A673 (cell line): ENCODE results near the gene ISCU. TPM values are rescaled to one million over a fixed set of nuclear protein-coding genes. Genes with fewer than 3 reads are reported as not detected.

ENCODE experiments used
- BruUV-seq: library from RNA; stranded (reverse); fragments of 400-500 nt; replicated peaks from 2 replicates; lab custom pipeline; 2021; lab: Mats Ljungman, UMichigan
- CTCF ChIA-PET: fragments of 300-600 bp; sonication (Branson Sonifier 250); formaldehyde crosslinking; loops from one replicate; lab custom pipeline; 2022; ENCODE audit warnings: antibody characterized with exemption; lab: Charles Lee
- POLR2A ChIA-PET: fragments of 300-600 bp; sonication (Branson Sonifier 250); formaldehyde crosslinking; loops from one replicate; lab custom pipeline; 2022; ENCODE audit warnings: antibody characterized with exemption; ENCODE audit not compliant: low non-redundant PET; lab: Charles Lee
- DNase-seq: peaks from one replicate; pipeline ENCODE4 v3.0.0-alpha.2; 2015; ENCODE audit warnings: low spot score
- H3K27ac ChIP-seq: fragments of 200-600 bp; sonication (generic); 2 replicates; pipeline ENCODE4 v1.5.1; 2016; ENCODE audit warnings: mixed run types, low read depth, mild to moderate bottlenecking, mixed read lengths, antibody characterized with exemption, low read length; ENCODE audit not compliant: poor library complexity, severe bottlenecking
- H3K27me3 ChIP-seq: fragments of 200-600 bp; sonication (generic); replicated peaks from 2 replicates; pipeline ENCODE4 v1.6.1; 2017; ENCODE audit warnings: mixed run types, low read depth, mild to moderate bottlenecking, mixed read lengths, antibody characterized with exemption, low read length; ENCODE audit not compliant: insufficient read depth, poor library complexity
- H3K36me3 ChIP-seq: fragments of 200-600 bp; sonication (generic); 2 replicates; pipeline ENCODE4 v1.6.1; 2016; ENCODE audit warnings: mixed run types, mild to moderate bottlenecking, mixed read lengths, antibody characterized with exemption, low read length; ENCODE audit not compliant: insufficient read depth, poor library complexity, severe bottlenecking
- H3K4me1 ChIP-seq: fragments of 200-600 bp; sonication (generic); 2 replicates; pipeline ENCODE4 v1.6.1; 2017; ENCODE audit warnings: mixed run types, mild to moderate bottlenecking, mixed read lengths, antibody characterized with exemption, low read length; ENCODE audit not compliant: insufficient read depth, poor library complexity, severe bottlenecking
- H3K4me3 ChIP-seq: fragments of 200-600 bp; sonication (generic); 2 replicates; pipeline ENCODE4 v1.5.1; 2016; ENCODE audit warnings: low read depth, mixed run types, mild to moderate bottlenecking, mixed read lengths, low read length; ENCODE audit not compliant: poor library complexity, severe bottlenecking
- H3K9me3 ChIP-seq: fragments of 200-600 bp; sonication (generic); 2 replicates; pipeline ENCODE4 v1.6.1; 2016; ENCODE audit warnings: mixed run types, low read depth, mild to moderate bottlenecking, mixed read lengths, antibody characterized with exemption, low read length; ENCODE audit not compliant: poor library complexity, severe bottlenecking
- EZH2 ChIP-seq: fragments of 200-600 bp; sonication (generic); IDR thresholded peaks from 2 replicates; pipeline ENCODE4 v1.6.1; 2017; ENCODE audit warnings: borderline replicate concordance, low read depth, mild to moderate bottlenecking, mixed read lengths, antibody characterized with exemption, low read length; ENCODE audit not compliant: poor library complexity, severe bottlenecking
- intact Hi-C: fragments of 100-400 bp; cut with micrococcal nuclease; formaldehyde crosslinking; loops from one replicate; pipeline ENCODE4 v1.10.0; 2022; ENCODE audit not compliant: unreplicated experiment
- total RNA-seq: library from RNA; stranded (reverse); gene quantifications from 2 replicates; pipeline ENCODE4 v1.2.3, GENCODE V29; 2021
- TF ChIP-seq, protein P1 (sequence below): fragments of 300-800, 200-600 bp; sonication (generic); conservative IDR thresholded peaks from 2 replicates; pipeline ENCODE4 v1.5.1; 2017; ENCODE audit warnings: low read depth, mild to moderate bottlenecking, antibody characterized with exemption, low read length, moderate library complexity, mixed read lengths

Gene ISCU
- total RNA-seq, 1 experiment from 2014 or later: 73.4 TPM

DNA sequence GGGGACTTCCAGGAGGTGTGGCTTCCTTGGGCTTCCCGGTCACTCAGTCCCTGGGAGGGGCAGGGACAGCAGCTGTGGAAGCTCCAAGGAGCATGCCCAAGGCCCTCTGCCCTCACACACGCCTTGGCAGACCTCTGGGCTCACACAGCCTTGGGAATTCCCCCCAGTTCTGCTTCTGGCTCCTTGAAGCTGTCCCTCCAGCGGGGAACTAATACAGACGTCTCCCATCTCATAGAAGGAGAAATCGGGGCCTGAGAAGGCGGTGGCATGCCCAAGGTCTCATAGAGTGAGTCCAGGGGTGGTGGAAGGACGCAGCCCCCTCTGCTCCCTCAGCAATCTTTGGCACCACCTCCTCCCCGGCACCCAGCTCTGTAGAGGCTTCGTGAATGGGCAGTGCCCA, 51.2 kb downstream of the ISCU start:
- H3K9me3 ChIP-seq: no peaks in the 10 kb centered on the region
- ChIA-PET CTCF (interaction anchor here (0.5 kb wide), 1 partner anchor 181 kb away, joined by 4 read pairs; no protein-coding TSS in a partner anchor), POLR2A (no interaction called here)
- intact Hi-C loops: loop anchor here (1.0 kb wide), 1 partner anchor 191 kb away; no protein-coding TSS in a partner anchor
- H3K27ac ChIP-seq: no peak overlapping the region
- no peaks in the 10 kb centered on the region for H3K27me3 ChIP-seq
- no peak overlapping the region for H3K4me3 ChIP-seq
- peaks cover 15% of the 10 kb centered on the region for H3K4me1 ChIP-seq
- no peaks in the 10 kb centered on the region for H3K36me3 ChIP-seq
- BruUV-seq: no TSS peak
- TF ChIP-seq, protein P1, sequence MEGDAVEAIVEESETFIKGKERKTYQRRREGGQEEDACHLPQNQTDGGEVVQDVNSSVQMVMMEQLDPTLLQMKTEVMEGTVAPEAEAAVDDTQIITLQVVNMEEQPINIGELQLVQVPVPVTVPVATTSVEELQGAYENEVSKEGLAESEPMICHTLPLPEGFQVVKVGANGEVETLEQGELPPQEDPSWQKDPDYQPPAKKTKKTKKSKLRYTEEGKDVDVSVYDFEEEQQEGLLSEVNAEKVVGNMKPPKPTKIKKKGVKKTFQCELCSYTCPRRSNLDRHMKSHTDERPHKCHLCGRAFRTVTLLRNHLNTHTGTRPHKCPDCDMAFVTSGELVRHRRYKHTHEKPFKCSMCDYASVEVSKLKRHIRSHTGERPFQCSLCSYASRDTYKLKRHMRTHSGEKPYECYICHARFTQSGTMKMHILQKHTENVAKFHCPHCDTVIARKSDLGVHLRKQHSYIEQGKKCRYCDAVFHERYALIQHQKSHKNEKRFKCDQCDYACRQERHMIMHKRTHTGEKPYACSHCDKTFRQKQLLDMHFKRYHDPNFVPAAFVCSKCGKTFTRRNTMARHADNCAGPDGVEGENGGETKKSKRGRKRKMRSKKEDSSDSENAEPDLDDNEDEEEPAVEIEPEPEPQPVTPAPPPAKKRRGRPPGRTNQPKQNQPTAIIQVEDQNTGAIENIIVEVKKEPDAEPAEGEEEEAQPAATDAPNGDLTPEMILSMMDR: no peak
- TF ChIP-seq EZH2: no peak
- DNase-seq: no peak

DNA sequence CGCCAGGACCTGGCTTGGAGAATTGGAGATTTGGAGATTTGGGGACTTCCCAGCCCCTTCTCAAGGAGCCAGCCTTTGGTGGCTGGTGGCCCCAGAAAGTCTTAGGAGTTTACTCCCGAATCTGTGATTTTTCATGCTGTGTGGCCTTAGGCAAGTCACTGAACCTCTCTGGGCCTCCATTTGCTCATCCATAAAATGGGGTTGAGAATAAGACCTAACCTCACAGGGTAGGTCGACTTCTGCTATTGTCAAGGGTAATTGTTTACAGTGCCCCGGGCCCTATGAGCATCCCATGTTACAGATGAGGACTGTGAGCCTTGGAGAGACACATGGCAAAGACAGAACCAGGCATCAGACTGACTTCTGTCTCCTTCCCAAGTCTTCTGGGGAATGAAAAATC, 51.6 kb downstream of the ISCU start:
- BruUV-seq: no TSS peak
- TF ChIP-seq EZH2: no peak
- TF ChIP-seq, protein P1: no peak
- DNase-seq: no peak
- H3K27ac ChIP-seq: no peak overlapping the region
- no peaks in the 10 kb centered on the region for H3K27me3 ChIP-seq
- no peaks in the 10 kb centered on the region for H3K9me3 ChIP-seq
- intact Hi-C loops: no loop called here
- H3K36me3 ChIP-seq: no peaks in the 10 kb centered on the region
- no peak overlapping the region for H3K4me3 ChIP-seq
- POLR2A ChIA-PET: no interaction called here
- CTCF ChIA-PET: interaction anchor here (0.5 kb wide), 1 partner anchor 180 kb away, joined by 4 read pairs; no protein-coding TSS in a partner anchor
- H3K4me1 ChIP-seq: peaks cover 15% of the 10 kb centered on the region

DNA sequence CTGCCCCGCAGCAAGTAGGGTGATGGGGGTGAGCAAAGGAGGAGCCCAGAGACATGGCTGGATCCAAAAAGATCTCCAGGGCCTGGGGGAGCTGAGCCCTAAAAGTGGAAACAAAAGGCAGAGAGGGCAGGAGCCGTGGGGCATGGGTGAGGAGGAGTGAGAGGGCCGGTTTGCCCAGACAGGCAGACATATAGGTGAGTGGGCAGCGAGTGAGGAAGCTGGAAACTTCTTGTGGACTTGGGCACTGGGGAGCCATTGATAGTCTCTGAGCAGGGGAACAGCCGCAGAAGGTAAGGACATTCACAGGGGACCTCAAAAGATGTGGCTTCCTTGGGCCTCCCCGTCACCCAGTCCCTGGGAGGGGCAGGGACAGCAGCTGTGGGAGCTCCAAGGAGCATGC, 52.2 kb downstream of the ISCU start:
- intact Hi-C loops: loop anchor here (5.0 kb wide), 1 partner anchor 97 kb away; the partner anchor contains the start of gene FICD
- H3K36me3 ChIP-seq: no peaks in the 10 kb centered on the region
- no peak overlapping the region for H3K4me3 ChIP-seq
- H3K4me1 ChIP-seq: peaks cover 11% of the 10 kb centered on the region
- POLR2A ChIA-PET: no interaction called here
- CTCF ChIA-PET: no interaction called here
- no peak for DNase-seq
- no peaks in the 10 kb centered on the region for H3K27me3 ChIP-seq
- no peaks in the 10 kb centered on the region for H3K9me3 ChIP-seq
- H3K27ac ChIP-seq: no peak overlapping the region
- TF ChIP-seq, protein P1: no peak
- no peak for TF ChIP-seq EZH2
- no TSS peak for BruUV-seq
